ENCODE measurements around the gene HLA-F. TPM values are rescaled to one million over a fixed set of nuclear protein-coding genes. Genes with fewer than 3 reads are reported as not detected.
A peak's percentile ranks its signal among the peaks of the same experiment; 100 is the strongest.

Gene HLA-F
- total and polyA plus RNA-seq, 12 donors, result 24.0 to 191 (median 31.9) TPM

GRCh38 chr6:29745386-29745785, 22.2 kb downstream of the HLA-F start:
- Histone ChIP-seq H3K4me1 (peaks cover 2 to 23% (median 16%) of the 10 kb centered on the region in 9 donors), H3K9me3 (no peaks in the 10 kb centered on the region), H3K36me3 (peaks cover 0 to 18% (median 0%) of the 10 kb centered on the region in 9 donors), H3K4me3 (no peak overlapping the region), H3K27me3 (no peaks in the 10 kb centered on the region), H3K27ac (no peak overlapping the region)
- no peak for TF ChIP-seq CTCF (IDR thresholded peaks at IDR 0.05)
- ATAC-seq, result no peak
- intact Hi-C loops (cut with DNase I), result no loop called here
- DNase-seq, result no peak
- 59 to 79% methylated on average over 3 of the region's 3 CpGs for WGBS, 2 donors

- H3K4me3 ChIP-seq, result no peak overlapping the region
- no peak for TF ChIP-seq CTCF (IDR thresholded peaks at IDR 0.05)
- H3K27me3 ChIP-seq, result no peaks in the 10 kb centered on the region
- no peaks in the 10 kb centered on the region for H3K9me3 ChIP-seq
- DNase-seq (no peak), ATAC-seq (no peak)
- 74 to 81% methylated on average over 4 of the region's 4 CpGs for WGBS, 2 donors
- intact Hi-C loops (cut with DNase I), result no loop called here
- H3K36me3 ChIP-seq, result peaks cover 0 to 18% (median 0%) of the 10 kb centered on the region in 9 donors
- H3K27ac ChIP-seq, result no peak overlapping the region
- peaks cover 2 to 23% (median 18%) of the 10 kb centered on the region in 9 donors for H3K4me1 ChIP-seq
These were observed 22.7 kb downstream of the HLA-F start for GRCh38 chr6:29745855-29746449.

- DNase-seq (no peak), ATAC-seq (no peak)
- intact Hi-C loops (cut with DNase I), result no loop called here
- Histone ChIP-seq H3K36me3 (peaks cover 0 to 18% (median 0%) of the 10 kb centered on the region in 9 donors), H3K4me3 (peak overlapping the region in 1 of 10 donors; percentile 77), H3K4me1 (peaks cover 5 to 31% (median 27%) of the 10 kb centered on the region in 9 donors), H3K27ac (no peak overlapping the region), H3K27me3 (no peaks in the 10 kb centered on the region), H3K9me3 (no peaks in the 10 kb centered on the region)
- no peak for TF ChIP-seq CTCF (IDR thresholded peaks at IDR 0.05)
- WGBS, 2 donors, result 81 to 83% methylated on average over 16 of the region's 16 CpGs
These were observed 23.8 kb downstream of the HLA-F start for GRCh38 chr6:29746846-29747687.

- peaks cover 5 to 33% (median 28%) of the 10 kb centered on the region in 9 donors for H3K4me1 ChIP-seq
- ATAC-seq, result no peak
- DNase-seq, result no peak
- intact Hi-C loops (cut with DNase I), result no loop called here
- H3K36me3 ChIP-seq, result peaks cover 0 to 18% (median 0%) of the 10 kb centered on the region in 9 donors
- 71 to 81% methylated on average over 8 of the region's 8 CpGs for WGBS, 2 donors
- H3K27me3 ChIP-seq, result no peaks in the 10 kb centered on the region
- H3K4me3 ChIP-seq, result peak overlapping the region; percentile 71 to 88 (median 81)
- no peaks in the 10 kb centered on the region for H3K9me3 ChIP-seq
- peak overlapping the region in 3 of 10 donors; percentile 69 to 77 (median 71) for H3K27ac ChIP-seq
- no peak for TF ChIP-seq CTCF (IDR thresholded peaks at IDR 0.05)
These were observed 24.5 kb downstream of the HLA-F start for GRCh38 chr6:29747688-29748250.
